Right cardiac atrium (tissue), 5 donors: ENCODE measurements around the gene MXRA8. TPM values are rescaled to one million over a fixed set of nuclear protein-coding genes. Genes with fewer than 3 reads are reported as not detected.
"Not testable (repeated sequence)": the region's sequence is repeated elsewhere in the genome, so short reads cannot be mapped to it uniquely, and the experiment has no call there.

ENCODE experiments used
- ATAC-seq, 2 donors: fragments of 200-7000 bp; cut with Tn5 transposase; one replicate each; pipeline versions ENCODE4 v1.8.0 to v1.9.1; 2020; ENCODE audit warnings: moderate library complexity in 2 of 2, mild to moderate bottlenecking in 1 of 2
- DNase-seq, 3 donors: peaks; one replicate each; pipeline ENCODE4 v3.0.0-alpha.2; 2020
- H3K27ac ChIP-seq: one replicate; pipeline ENCODE4 v1.5.1; 2013; ENCODE audit warnings: mild to moderate bottlenecking, low read length, control low read depth, moderate library complexity
- H3K27me3 ChIP-seq: one replicate; pipeline ENCODE4 v1.6.1; 2013; ENCODE audit not compliant: control insufficient read depth, insufficient read depth
- H3K4me1 ChIP-seq: one replicate; pipeline ENCODE4 v1.6.1; 2013; ENCODE audit warnings: low read length; ENCODE audit not compliant: control insufficient read depth, insufficient read depth
- H3K4me3 ChIP-seq: one replicate; pipeline ENCODE4 v1.5.1; 2013; ENCODE audit warnings: low read length, control low read depth
- H3K9me3 ChIP-seq: one replicate; pipeline ENCODE4 v1.6.1; 2013; ENCODE audit warnings: low read length; ENCODE audit not compliant: control insufficient read depth
- WGBS: extraction: QIAGEN DNeasy Blood & Tissue Kit; methylation state at CpG from one replicate; pipeline ENCODE4 v1.1.7; 2013; 5-methylcytosine and 5-hydroxymethylcytosine counted together
- intact Hi-C, 4 donors: fragments of 100-400 bp; cut with DNase I; formaldehyde crosslinking; loops; one replicate each; pipeline versions ENCODE4 v1.11.0 to v1.14.0; 2022 to 2023
- polyA plus RNA-seq: library from polyadenylated mRNA; stranded (reverse); fragments of 200-250 nt; gene quantifications from one replicate; pipeline ENCODE4 v1.2.3, GENCODE V29; 2013
- total RNA-seq, 4 donors: library from RNA; stranded (reverse); fragmentation: NEBNext Ultra II Directional; extraction: Animal tissue kit (Norgen Biotek cat#: 25700); gene quantifications; one replicate each; pipeline ENCODE4 v1.2.1, GENCODE V29; 2021
- donor health status: healthy with polysubstance abuse.
- donor health status: DM: no; HTN: yes; CAD: no.
- donor health status: DM: no; HTN: no; CAD: no.
- donor health status: DM: no; HTN: yes; CAD: no; lungs with severe emphysema.
- donor health status: DM: yes; HTN: yes; CAD: no.

The MXRA8 gene
- total and polyA plus RNA-seq, 5 donors, result 21.9 to 39.5 (median 37.4) TPM

GRCh38 chr1:1374589-1374928 lies 16.2 kb upstream of the MXRA8 start:
- Histone ChIP-seq H3K27me3 (no peaks in the 10 kb centered on the region), H3K27ac (peak overlapping the region; percentile 84), H3K4me3 (peak overlapping the region; percentile 77), H3K4me1 (peaks cover 2% of the 10 kb centered on the region), H3K9me3 (no peaks in the 10 kb centered on the region)
- intact Hi-C loops, result no loop called here
- under 1% methylated on average over 24 of the region's 24 CpGs for WGBS
- DNase-seq (peak in 2 of 3 donors; percentile 76 to 80), ATAC-seq (peak in 1 of 2 donors; percentile 4)

GRCh38 chr1:1373815-1374588 lies 15.6 kb upstream of the MXRA8 start:
- ATAC-seq (no peak), DNase-seq (peak in 2 of 3 donors; percentile 58 to 65)
- WGBS, result 46% methylated on average over 52 of the region's 52 CpGs
- Histone ChIP-seq H3K4me1 (peaks cover 2% of the 10 kb centered on the region), H3K4me3 (peak overlapping the region; percentile 77), H3K9me3 (no peaks in the 10 kb centered on the region), H3K27me3 (no peaks in the 10 kb centered on the region), H3K27ac (no peak overlapping the region)
- intact Hi-C loops, result no loop called here

GRCh38 chr1:1373051-1373814 lies 14.9 kb upstream of the MXRA8 start:
- peak in 2 of 3 donors; percentile 64 to 65 for DNase-seq
- no peak for ATAC-seq
- H3K27me3 ChIP-seq, result no peaks in the 10 kb centered on the region
- H3K4me3 ChIP-seq, result no peak overlapping the region
- H3K4me1 ChIP-seq, result peaks cover 2% of the 10 kb centered on the region
- no peaks in the 10 kb centered on the region for H3K9me3 ChIP-seq
- 84% methylated on average over 26 of the region's 26 CpGs for WGBS
- no peak overlapping the region for H3K27ac ChIP-seq
- intact Hi-C loops, result no loop called here

GRCh38 chr1:1371746-1372711 lies 13.7 kb upstream of the MXRA8 start:
- H3K27ac ChIP-seq, result no peak overlapping the region
- DNase-seq (peak; percentile 66 to 90 (median 89)), ATAC-seq (peak; percentile 12 to 29)
- peaks cover 2% of the 10 kb centered on the region for H3K4me1 ChIP-seq
- 31% methylated on average over 26 of the region's 26 CpGs for WGBS
- H3K27me3 ChIP-seq, result no peaks in the 10 kb centered on the region
- intact Hi-C loops, result no loop called here
- no peak overlapping the region for H3K4me3 ChIP-seq
- no peaks in the 10 kb centered on the region for H3K9me3 ChIP-seq

- no peaks in the 10 kb centered on the region for H3K9me3 ChIP-seq
- 61% methylated on average over 12 of the region's 12 CpGs for WGBS
- peaks cover 2% of the 10 kb centered on the region for H3K4me1 ChIP-seq
- H3K27ac ChIP-seq, result no peak overlapping the region
- DNase-seq, result peak in 1 of 3 donors; percentile 60
- no peak for ATAC-seq
- no peaks in the 10 kb centered on the region for H3K27me3 ChIP-seq
- intact Hi-C loops, result no loop called here
- no peak overlapping the region for H3K4me3 ChIP-seq
These were observed 13.0 kb upstream of the MXRA8 start for GRCh38 chr1:1371364-1371745.

GRCh38 chr1:1370771-1371300 lies 12.5 kb upstream of the MXRA8 start:
- Histone ChIP-seq H3K27me3 (no peaks in the 10 kb centered on the region), H3K27ac (no peak overlapping the region), H3K4me1 (peaks cover 2% of the 10 kb centered on the region), H3K4me3 (no peak overlapping the region), H3K9me3 (no peaks in the 10 kb centered on the region)
- ATAC-seq (no peak), DNase-seq (peak in 1 of 3 donors; percentile 56)
- WGBS, result 81% methylated on average over 16 of the region's 16 CpGs
- intact Hi-C loops, result no loop called here

GRCh38 chr1:1370094-1370493 lies 11.7 kb upstream of the MXRA8 start:
- H3K9me3 ChIP-seq, H3K27ac ChIP-seq, intact Hi-C loops, H3K4me3 ChIP-seq, H3K27me3 ChIP-seq, H3K4me1 ChIP-seq, ATAC-seq: not testable (repeated sequence)
- 93% methylated on average over 14 of the region's 14 CpGs for WGBS
- peak in 1 of 3 donors; percentile 14 for DNase-seq

GRCh38 chr1:1367315-1367714 lies 9.0 kb upstream of the MXRA8 start:
- intact Hi-C loops, result no loop called here
- H3K9me3 ChIP-seq, result no peaks in the 10 kb centered on the region
- no peak overlapping the region for H3K4me3 ChIP-seq
- ATAC-seq (no peak), DNase-seq (no peak)
- peaks cover 2% of the 10 kb centered on the region for H3K4me1 ChIP-seq
- H3K27me3 ChIP-seq, result no peaks in the 10 kb centered on the region
- no peak overlapping the region for H3K27ac ChIP-seq
- WGBS, result 96% methylated on average over 5 of the region's 5 CpGs

- 97% methylated on average over 3 of the region's 3 CpGs for WGBS
- H3K9me3 ChIP-seq, result no peaks in the 10 kb centered on the region
- H3K4me3 ChIP-seq, result no peak overlapping the region
- intact Hi-C loops, result no loop called here
- DNase-seq (no peak), ATAC-seq (no peak)
- H3K27ac ChIP-seq, result no peak overlapping the region
- no peaks in the 10 kb centered on the region for H3K27me3 ChIP-seq
- H3K4me1 ChIP-seq, result no peaks in the 10 kb centered on the region
These were observed 8.3 kb upstream of the MXRA8 start for GRCh38 chr1:1366699-1367066.

GRCh38 chr1:1365875-1366698 lies 7.7 kb upstream of the MXRA8 start:
- intact Hi-C loops, result no loop called here
- WGBS, result 83% methylated on average over 10 of the region's 10 CpGs

More at GRCh38 chr1:1365875-1366698, 7.7 kb upstream of the MXRA8 start:
- Histone ChIP-seq H3K27ac (no peak overlapping the region), H3K4me1 (no peaks in the 10 kb centered on the region), H3K9me3 (no peaks in the 10 kb centered on the region), H3K4me3 (no peak overlapping the region), H3K27me3 (no peaks in the 10 kb centered on the region)
- ATAC-seq (no peak), DNase-seq (peak in 1 of 3 donors; percentile 15)
